Activated naive CD4-positive, alpha-beta T cell treated with anti-CD3 and anti-CD28 coated beads, Interleukin-2, amount 50 U/mL, for 16 hours (primary cell): ENCODE data around the gene ZNF483.
"Not testable (repeated sequence)": the region's sequence is repeated elsewhere in the genome, so short reads cannot be mapped to it uniquely, and the experiment has no call there.

ENCODE experiments used
- DNase-seq: peaks from one replicate; pipeline ENCODE4 v3.0.0-alpha.2; 2020

The ZNF483 gene

GRCh38 chr9:111615928-111616327 lies 90.9 kb downstream of the ZNF483 start:
- no peak for DNase-seq

GRCh38 chr9:111617349-111617748 lies 92.4 kb downstream of the ZNF483 start:
- not testable (repeated sequence) for DNase-seq

DNA sequence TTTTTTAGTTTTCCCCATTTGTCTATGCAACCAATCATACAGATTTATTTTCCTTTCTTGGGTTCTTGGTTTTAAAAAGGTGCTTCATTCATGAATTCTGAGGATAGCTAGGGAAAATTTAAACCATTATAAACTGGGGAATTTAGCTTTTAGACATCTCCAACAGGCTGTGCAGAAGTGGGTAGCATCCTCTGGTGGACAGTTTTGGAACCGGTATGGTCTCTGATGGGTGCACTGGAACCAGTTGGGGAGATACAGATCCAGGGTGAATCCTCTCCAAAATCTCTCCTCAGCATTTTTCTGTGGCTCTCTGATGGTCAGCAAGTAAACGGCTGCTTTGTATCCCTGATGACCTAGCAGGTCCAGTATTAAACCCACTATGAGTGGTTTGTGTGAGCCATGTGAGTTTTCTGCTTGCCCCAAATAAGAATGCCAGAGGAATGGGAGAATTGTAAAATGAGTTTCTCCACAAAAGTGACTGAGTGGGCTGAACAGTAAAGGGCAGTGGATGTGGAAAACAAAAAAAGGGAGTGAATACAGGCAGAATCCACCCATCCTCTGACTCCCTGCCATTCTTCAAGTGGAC lies 97.0 kb downstream of the ZNF483 start:
- no peak for DNase-seq

DNA sequence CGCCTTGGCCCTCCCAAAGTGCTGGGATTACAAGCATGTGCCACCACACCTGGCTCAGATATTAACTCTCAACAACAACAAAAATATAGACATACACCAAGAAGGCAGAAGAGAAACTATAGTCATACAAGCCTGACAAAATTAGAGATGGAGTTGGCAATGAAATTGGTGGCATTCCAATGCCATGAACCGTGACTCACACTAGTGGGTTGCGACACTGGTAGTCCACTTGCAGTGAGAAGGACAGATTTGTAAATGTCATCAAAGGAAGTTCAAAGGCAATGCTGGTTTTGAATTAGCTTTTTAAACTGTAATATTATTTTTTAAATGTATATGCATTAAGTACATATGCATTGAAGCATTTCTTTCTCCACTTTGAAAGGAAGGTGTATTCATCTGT lies 97.6 kb downstream of the ZNF483 start:
- DNase-seq: no peak
